HepG2 (cell line): Measurements from ENCODE around the gene TOB1. TPM values are rescaled to one million over a fixed set of nuclear protein-coding genes. Genes with fewer than 3 reads are reported as not detected.

ENCODE experiments used
- ATF3 ChIP-seq: sonication (generic); formaldehyde crosslinking; IDR thresholded peaks from 2 replicates; pipeline ENCODE4 v1.4.0; 2020; ENCODE audit warnings: missing genetic modification reagents
- BCL6 ChIP-seq: IDR thresholded peaks from 2 replicates; pipeline ENCODE4 v1.6.1; 2016; ENCODE audit warnings: missing genetic modification reagents, missing compliant biosample characterization
- KDM3A ChIP-seq: IDR thresholded peaks from 2 replicates; pipeline ENCODE4 v1.6.1; 2018; ENCODE audit warnings: low read depth, missing compliant biosample characterization
- LCORL ChIP-seq, 2 experiments: fragments of 450-650 bp in 1 of 2; sonication (generic) in 1 of 2; formaldehyde crosslinking in 1 of 2; IDR thresholded peaks; 2 replicates each; pipeline versions ENCODE4 v1.5.0 to v1.6.1; 2017 to 2020; ENCODE audit warnings: antibody characterized with exemption in 1 of 2, missing genetic modification reagents in 1 of 2
- MED1 ChIP-seq: sonication (generic); formaldehyde crosslinking; IDR thresholded peaks from 2 replicates; pipeline ENCODE4 v1.4.0; 2020; ENCODE audit warnings: missing genetic modification reagents
- MTERF4 ChIP-seq: sonication (generic); formaldehyde crosslinking; IDR thresholded peaks from 2 replicates; pipeline ENCODE4 v1.8.0; 2023; ENCODE audit warnings: mild to moderate bottlenecking, missing genetic modification reagents
- PATZ1 ChIP-seq: sonication (generic); formaldehyde crosslinking; IDR thresholded peaks from 2 replicates; pipeline ENCODE4 v1.4.0; 2020; ENCODE audit warnings: missing genetic modification reagents
- POGZ ChIP-seq: sonication (generic); formaldehyde crosslinking; IDR thresholded peaks from 2 replicates; pipeline ENCODE4 v1.4.0; 2020; ENCODE audit warnings: mild to moderate bottlenecking, missing genetic modification reagents
- RARA ChIP-seq: IDR thresholded peaks from 2 replicates; pipeline ENCODE4 v1.6.1; 2016; ENCODE audit warnings: missing genetic modification reagents, missing compliant biosample characterization
- TOPORS ChIP-seq: sonication (generic); formaldehyde crosslinking; IDR thresholded peaks from 2 replicates; pipeline ENCODE4 v1.8.0; 2023; ENCODE audit warnings: mild to moderate bottlenecking, missing genetic modification reagents
- ZNF383 ChIP-seq: sonication (generic); formaldehyde crosslinking; IDR thresholded peaks from 2 replicates; pipeline ENCODE4 v1.4.0; 2020; ENCODE audit warnings: missing genetic modification reagents, mild to moderate bottlenecking, borderline replicate concordance
- ZNF770 ChIP-seq: sonication (generic); formaldehyde crosslinking; IDR thresholded peaks from 2 replicates; pipeline ENCODE4 v1.5.0; 2020; ENCODE audit warnings: mild to moderate bottlenecking, missing genetic modification reagents
- ZNF781 ChIP-seq: sonication (generic); formaldehyde crosslinking; IDR thresholded peaks from 2 replicates; pipeline ENCODE4 v1.5.1; 2020; ENCODE audit warnings: borderline replicate concordance, mild to moderate bottlenecking, missing genetic modification reagents; ENCODE audit errors: not compliant biosample characterization
- ZSCAN29 ChIP-seq: sonication (generic); formaldehyde crosslinking; conservative IDR thresholded peaks from 2 replicates; pipeline ENCODE4 v1.4.0; 2020; ENCODE audit warnings: mild to moderate bottlenecking, missing genetic modification reagents
- polyA plus RNA-seq, 8 experiments: library from polyadenylated mRNA; depleted of rRNA in 3 of 8; stranded (reverse) in 7 of 8; unstranded in 1 of 8; fragments of >200 nt; fragmentation: Illumina TruSeq in 4 of 8; extraction: Trizol in 4 of 8; gene quantifications; 2 replicates each; pipeline versions ENCODE4 v1.2.1 to v1.2.3, GENCODE V29; 2011 to 2016; ENCODE audit warnings: low read depth in 4 of 8, missing spikeins in 1 of 8, mixed read lengths in 1 of 8; ENCODE audit not compliant: insufficient read depth in 1 of 8
- total RNA-seq, 5 experiments: library from RNA; depleted of rRNA; stranded (reverse); fragments of >200 nt; fragmentation: Illumina TruSeq; extraction: Trizol; gene quantifications; 2 replicates each; pipeline ENCODE4 v1.2.3, GENCODE V29; 2016; ENCODE audit warnings: low read depth in 1 of 5
- TF ChIP-seq, protein P1 (sequence below), 2 experiments: IDR thresholded peaks; 2 replicates each; pipeline ENCODE4 v1.6.1; 2011 to 2012; ENCODE audit warnings: low read length in 2 of 2, borderline replicate concordance in 1 of 2, low read depth in 1 of 2, mild to moderate bottlenecking in 1 of 2, moderate library complexity in 1 of 2
- TF ChIP-seq, protein P2 (sequence below): sonication (generic); formaldehyde crosslinking; IDR thresholded peaks from 2 replicates; pipeline ENCODE4 v1.4.0; 2020; ENCODE audit warnings: mild to moderate bottlenecking, missing genetic modification reagents
- TF ChIP-seq, protein P3 (sequence below): sonication (generic); formaldehyde crosslinking; IDR thresholded peaks from 2 replicates; pipeline ENCODE4 v1.8.1; 2023; ENCODE audit warnings: missing genetic modification reagents, mild to moderate bottlenecking, borderline replicate concordance

The TOB1 gene
- total and polyA plus RNA-seq, 2 of the 13 experiments (the other 11 are each of a cell fraction or from before 2014, with no cell fraction given) = 21.9 to 57.7 TPM

- TF ChIP-seq ZSCAN29 (CRISPR knock-in tag) (0 out of 2 replicates have a peak, but pooled peaks have one; percentile 46), ZNF781 (CRISPR knock-in tag) (peak; percentile 29), TOPORS (CRISPR knock-in tag) (0 out of 2 replicates have a peak, but pooled peaks have one; percentile 32), BCL6 (peak; percentile 48; the same call in 1 of the 2 replicates), KDM3A (0 out of 2 replicates have a peak, but pooled peaks have one; percentile 26), ATF3 (no peak), RARA (CRISPR knock-in tag) (peak; percentile 37), ZNF770 (CRISPR knock-in tag) (0 out of 2 replicates have a peak, but pooled peaks have one; percentile 13), PATZ1 (CRISPR knock-in tag) (no peak), MED1 (peak; percentile 66), LCORL (IDR thresholded peaks at IDR 0.05) (no peak), LCORL (CRISPR knock-in tag; IDR thresholded peaks at IDR 0.05) (peak; percentile 76), POGZ (CRISPR knock-in tag) (0 out of 2 replicates have a peak, but pooled peaks have one; percentile 12), MTERF4 (CRISPR knock-in tag) (0 out of 2 replicates have a peak, but pooled peaks have one; percentile 28), ZNF383 (CRISPR knock-in tag) (peak; percentile 0; the same call in 1 of the 2 replicates)
- TF ChIP-seq, protein P1, sequence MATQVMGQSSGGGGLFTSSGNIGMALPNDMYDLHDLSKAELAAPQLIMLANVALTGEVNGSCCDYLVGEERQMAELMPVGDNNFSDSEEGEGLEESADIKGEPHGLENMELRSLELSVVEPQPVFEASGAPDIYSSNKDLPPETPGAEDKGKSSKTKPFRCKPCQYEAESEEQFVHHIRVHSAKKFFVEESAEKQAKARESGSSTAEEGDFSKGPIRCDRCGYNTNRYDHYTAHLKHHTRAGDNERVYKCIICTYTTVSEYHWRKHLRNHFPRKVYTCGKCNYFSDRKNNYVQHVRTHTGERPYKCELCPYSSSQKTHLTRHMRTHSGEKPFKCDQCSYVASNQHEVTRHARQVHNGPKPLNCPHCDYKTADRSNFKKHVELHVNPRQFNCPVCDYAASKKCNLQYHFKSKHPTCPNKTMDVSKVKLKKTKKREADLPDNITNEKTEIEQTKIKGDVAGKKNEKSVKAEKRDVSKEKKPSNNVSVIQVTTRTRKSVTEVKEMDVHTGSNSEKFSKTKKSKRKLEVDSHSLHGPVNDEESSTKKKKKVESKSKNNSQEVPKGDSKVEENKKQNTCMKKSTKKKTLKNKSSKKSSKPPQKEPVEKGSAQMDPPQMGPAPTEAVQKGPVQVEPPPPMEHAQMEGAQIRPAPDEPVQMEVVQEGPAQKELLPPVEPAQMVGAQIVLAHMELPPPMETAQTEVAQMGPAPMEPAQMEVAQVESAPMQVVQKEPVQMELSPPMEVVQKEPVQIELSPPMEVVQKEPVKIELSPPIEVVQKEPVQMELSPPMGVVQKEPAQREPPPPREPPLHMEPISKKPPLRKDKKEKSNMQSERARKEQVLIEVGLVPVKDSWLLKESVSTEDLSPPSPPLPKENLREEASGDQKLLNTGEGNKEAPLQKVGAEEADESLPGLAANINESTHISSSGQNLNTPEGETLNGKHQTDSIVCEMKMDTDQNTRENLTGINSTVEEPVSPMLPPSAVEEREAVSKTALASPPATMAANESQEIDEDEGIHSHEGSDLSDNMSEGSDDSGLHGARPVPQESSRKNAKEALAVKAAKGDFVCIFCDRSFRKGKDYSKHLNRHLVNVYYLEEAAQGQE (IDR thresholded peaks at IDR 0.05; ENCODE audit: borderline replicate concordance in 1 of 2, low read depth in 1 of 2, low read length in 2 of 2) = no peak
- TF ChIP-seq, protein P2, sequence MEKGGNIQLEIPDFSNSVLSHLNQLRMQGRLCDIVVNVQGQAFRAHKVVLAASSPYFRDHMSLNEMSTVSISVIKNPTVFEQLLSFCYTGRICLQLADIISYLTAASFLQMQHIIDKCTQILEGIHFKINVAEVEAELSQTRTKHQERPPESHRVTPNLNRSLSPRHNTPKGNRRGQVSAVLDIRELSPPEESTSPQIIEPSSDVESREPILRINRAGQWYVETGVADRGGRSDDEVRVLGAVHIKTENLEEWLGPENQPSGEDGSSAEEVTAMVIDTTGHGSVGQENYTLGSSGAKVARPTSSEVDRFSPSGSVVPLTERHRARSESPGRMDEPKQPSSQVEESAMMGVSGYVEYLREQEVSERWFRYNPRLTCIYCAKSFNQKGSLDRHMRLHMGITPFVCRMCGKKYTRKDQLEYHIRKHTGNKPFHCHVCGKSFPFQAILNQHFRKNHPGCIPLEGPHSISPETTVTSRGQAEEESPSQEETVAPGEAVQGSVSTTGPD (CRISPR knock-in tag) = peak; percentile 35; the same call in 1 of the 2 replicates
- TF ChIP-seq, protein P3, sequence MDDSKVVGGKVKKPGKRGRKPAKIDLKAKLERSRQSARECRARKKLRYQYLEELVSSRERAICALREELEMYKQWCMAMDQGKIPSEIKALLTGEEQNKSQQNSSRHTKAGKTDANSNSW (CRISPR knock-in tag) = no peak
Measured at GRCh38 chr17:50889528-50890118, 23.5 kb upstream of the TOB1 start (continued).
